ENCODE measurements around the gene DDAH1.
A peak's percentile ranks its signal among the peaks of the same experiment; 100 is the strongest.
"Not testable (repeated sequence)": the region's sequence is repeated elsewhere in the genome, so short reads cannot be mapped to it uniquely, and the experiment has no call there.

Gene DDAH1

GRCh38 chr1:85352055-85352454 lies 112.9 kb downstream of the DDAH1 start:
- DNase-seq (ENCODE audit: low read depth, low spot score) = no peak
- ChIA-PET POLR2A (interaction anchor here (0.6 kb wide), 1 partner anchor 31 kb away, joined by 3 read pairs; no protein-coding TSS in a partner anchor), CTCF (interaction anchor here (0.6 kb wide), 1 partner anchor 9 kb away, joined by 3 read pairs; no protein-coding TSS in a partner anchor)
- TF ChIP-seq CTCF (IDR thresholded peaks at IDR 0.05; ENCODE audit: insufficient read depth, low read length, missing control alignments) = no peak
- H3K4me3 ChIP-seq (ENCODE audit: low read depth, low read length) = no peak overlapping the region

DNA sequence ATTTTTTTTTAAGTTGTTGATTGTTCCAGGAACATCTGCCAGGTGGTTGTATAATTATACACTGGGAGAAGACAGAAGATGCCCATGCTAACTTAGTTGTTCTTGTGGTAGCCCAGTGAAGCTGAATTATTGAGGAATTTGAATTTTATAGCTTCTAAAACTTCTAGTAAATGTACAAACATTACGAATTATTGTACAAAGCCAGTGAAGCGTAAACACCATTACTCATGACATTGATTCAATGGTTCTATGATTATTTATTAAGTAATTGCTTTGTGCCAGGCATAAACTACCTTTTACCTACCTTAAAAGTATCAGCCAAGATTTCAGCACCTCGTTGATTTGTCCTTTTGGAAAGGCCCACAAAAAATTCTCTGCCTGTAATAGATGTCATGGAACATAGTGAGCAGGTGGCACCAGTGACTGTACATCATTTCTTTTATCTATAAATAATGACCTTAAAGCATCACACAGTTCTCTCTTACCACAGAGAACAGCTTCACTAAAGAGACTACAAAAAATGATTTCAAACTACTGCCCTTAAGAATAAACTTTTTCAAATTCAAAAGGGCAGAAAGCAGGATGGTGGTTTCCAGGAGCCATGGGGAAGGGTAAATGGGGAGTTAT lies 113.6 kb downstream of the DDAH1 start:
- ChIA-PET POLR2A (no interaction called here), CTCF (interaction anchor here (0.6 to 1.2 kb wide), 2 partner anchors 10 to 11 kb away, joined by 3 to 4 read pairs; no protein-coding TSS in a partner anchor)
- H3K4me3 ChIP-seq (ENCODE audit: low read depth, low read length) = no peak overlapping the region
- DNase-seq (ENCODE audit: low read depth, low spot score) = no peak
- TF ChIP-seq CTCF (IDR thresholded peaks at IDR 0.05; ENCODE audit: insufficient read depth, low read length, missing control alignments) = no peak

DNA sequence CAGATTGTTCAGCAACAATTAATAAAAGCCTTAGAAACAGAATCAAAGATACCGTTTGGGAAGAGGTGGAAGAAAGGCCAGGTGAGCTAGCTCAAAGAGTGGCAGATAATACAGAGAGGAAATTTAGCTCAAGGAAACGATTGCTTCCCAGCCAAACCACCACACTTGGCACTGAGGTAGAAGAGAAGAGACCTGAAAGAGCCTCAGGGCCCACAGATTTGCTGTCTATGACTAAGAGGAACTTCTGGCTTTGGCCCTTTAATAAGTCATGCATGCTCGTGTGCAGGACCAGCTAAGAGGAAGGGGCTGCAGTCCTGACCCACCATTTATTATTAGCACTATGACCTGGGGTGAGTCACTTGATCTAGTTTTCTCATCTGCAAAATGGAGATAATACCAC lies 115.7 kb downstream of the DDAH1 start:
- no peak for DNase-seq (ENCODE audit: low read depth, low spot score)
- CTCF ChIA-PET = interaction anchor here (0.9 to 1.5 kb wide), 3 partner anchors 18 to 41 kb away, joined by 3 read pairs; no protein-coding TSS in a partner anchor
- no peak overlapping the region for H3K4me3 ChIP-seq (ENCODE audit: low read depth, low read length)
- TF ChIP-seq CTCF (IDR thresholded peaks at IDR 0.05; ENCODE audit: insufficient read depth, low read length, missing control alignments) = no peak
- POLR2A ChIA-PET = no interaction called here

DNA sequence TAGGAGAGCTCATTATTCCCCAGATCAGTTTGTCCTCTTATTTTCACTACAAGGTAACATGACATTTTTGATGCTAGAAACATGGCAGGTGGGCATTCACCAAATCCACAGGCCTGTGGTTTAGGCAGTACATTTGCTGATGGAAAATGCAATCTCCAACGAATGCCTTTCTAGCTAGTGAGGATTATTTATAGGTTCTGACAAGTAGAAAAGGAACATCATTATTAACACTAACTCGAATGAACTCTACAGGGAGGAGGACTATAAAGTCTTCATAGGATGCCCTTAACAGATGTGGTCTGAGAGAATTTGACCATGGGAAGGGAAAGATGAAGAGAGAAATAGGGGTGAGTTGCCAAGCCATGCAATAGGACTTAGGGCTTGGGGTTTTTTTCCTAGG lies 117.1 kb downstream of the DDAH1 start:
- TF ChIP-seq CTCF (IDR thresholded peaks at IDR 0.05; ENCODE audit: insufficient read depth, low read length, missing control alignments) = no peak
- ChIA-PET POLR2A (no interaction called here), CTCF (interaction anchor here (0.6 kb wide), 1 partner anchor 18 kb away, joined by 3 read pairs; no protein-coding TSS in a partner anchor)
- DNase-seq (ENCODE audit: low read depth, low spot score) = no peak
- H3K4me3 ChIP-seq (ENCODE audit: low read depth, low read length) = no peak overlapping the region

DNA sequence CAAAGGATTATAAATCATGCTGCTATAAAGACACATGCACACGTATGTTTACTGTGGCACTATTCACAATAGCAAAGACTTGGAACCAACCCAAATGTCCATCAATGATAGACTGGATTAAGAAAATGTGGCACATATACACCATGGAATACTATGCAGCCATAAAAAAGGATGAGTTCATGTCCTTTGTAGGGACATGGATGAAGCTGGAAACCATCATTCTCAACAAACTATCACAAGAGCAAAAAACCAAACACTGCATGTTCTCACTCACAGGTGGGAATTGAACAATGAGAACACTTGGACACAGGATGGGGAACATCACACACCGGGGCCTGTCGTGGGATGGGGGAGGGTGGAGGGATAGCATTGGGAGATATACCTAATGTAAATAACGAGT lies 117.7 kb downstream of the DDAH1 start:
- POLR2A ChIA-PET; DNase-seq (ENCODE audit: low read depth, low spot score); H3K4me3 ChIP-seq (ENCODE audit: low read depth, low read length): not testable (repeated sequence)
- CTCF ChIA-PET = interaction anchor here (0.6 kb wide), 1 partner anchor 19 kb away, joined by 3 read pairs; no protein-coding TSS in a partner anchor

GRCh38 chr1:85344256-85344694 lies 120.7 kb downstream of the DDAH1 start:
- ChIA-PET CTCF (interaction anchor here (0.6 to 4.5 kb wide), 13 partner anchors 10 to 227 kb away, joined by 3 to 18 read pairs (median 4); partner anchors contain the start of gene C1orf52), POLR2A (interaction anchor here (0.8 to 2.8 kb wide), 8 partner anchors 14 to 263 kb away, joined by 4 to 45 read pairs (median 7); partner anchors contain the start of gene CCN1)
- TF ChIP-seq CTCF (IDR thresholded peaks at IDR 0.05; ENCODE audit: insufficient read depth, low read length, missing control alignments) = peak; percentile 76
- no peak overlapping the region for H3K4me3 ChIP-seq (ENCODE audit: low read depth, low read length)
- DNase-seq (ENCODE audit: low read depth, low spot score) = no peak
